Astrocyte (in vitro differentiated cells and primary cell): Measurements from ENCODE around the gene SAMM50. TPM values are rescaled to one million over a fixed set of nuclear protein-coding genes. Genes with fewer than 3 reads are reported as not detected.

Experiments used
- DNase-seq: peaks from one replicate; pipeline ENCODE4 v3.0.0-alpha.2; 2010; ENCODE audit warnings: low read depth
- FAIRE-seq: peaks from 2 replicates; lab custom pipeline; 2011; peaks lifted over from hg19 to GRCh38; lab: Jason Lieb, UNC
- H2AFZ ChIP-seq: 2 replicates; pipeline ENCODE4 v1.6.0; 2012; ENCODE audit warnings: low read depth, low read length, inconsistent platforms
- H3K27ac ChIP-seq: 2 replicates; pipeline ENCODE4 v1.5.1; 2011; ENCODE audit warnings: low read depth, low read length, inconsistent platforms
- H3K27me3 ChIP-seq: 2 replicates; pipeline ENCODE4 v1.6.0; 2011; ENCODE audit warnings: low read length, inconsistent platforms; ENCODE audit not compliant: insufficient read depth
- H3K36me3 ChIP-seq: 2 replicates; pipeline ENCODE4 v1.5.1; 2011; ENCODE audit warnings: low read length, inconsistent platforms; ENCODE audit not compliant: insufficient read depth
- H3K4me1 ChIP-seq: 2 replicates; pipeline ENCODE4 v1.5.1; 2011; ENCODE audit warnings: low read length, inconsistent platforms; ENCODE audit not compliant: insufficient read depth
- H3K4me2 ChIP-seq: 2 replicates; pipeline ENCODE4 v1.6.0; 2012; ENCODE audit warnings: low read length, inconsistent platforms
- H3K4me3 ChIP-seq: 2 replicates; pipeline ENCODE4 v1.5.1; 2011; ENCODE audit warnings: low read depth, mild to moderate bottlenecking, low read length, inconsistent platforms; ENCODE audit not compliant: insufficient read depth
- H3K79me2 ChIP-seq: 2 replicates; pipeline ENCODE4 v1.6.0; 2012; ENCODE audit warnings: mild to moderate bottlenecking, low read length, inconsistent platforms; ENCODE audit not compliant: insufficient read depth
- H3K9ac ChIP-seq: 2 replicates; pipeline ENCODE4 v1.6.0; 2012; ENCODE audit warnings: mild to moderate bottlenecking, low read length, inconsistent platforms
- H3K9me3 ChIP-seq: 2 replicates; pipeline ENCODE4 v1.5.1; 2012; ENCODE audit warnings: low read depth, mild to moderate bottlenecking, low read length, inconsistent platforms; ENCODE audit not compliant: insufficient read depth
- H4K20me1 ChIP-seq: 2 replicates; pipeline ENCODE4 v1.6.0; 2012; ENCODE audit warnings: low read length, inconsistent platforms; ENCODE audit not compliant: insufficient read depth
- H3K27ac Mint-ChIP-seq: one replicate; pipeline ENCODE4 v1.8.0; 2021; ENCODE audit warnings: mild to moderate bottlenecking, mixed read lengths; ENCODE audit not compliant: unreplicated experiment
- H3K27me3 Mint-ChIP-seq: one replicate; pipeline ENCODE4 v1.8.0; 2021; ENCODE audit warnings: low read depth, mixed read lengths; ENCODE audit not compliant: unreplicated experiment
- H3K36me3 Mint-ChIP-seq: one replicate; pipeline ENCODE4 v1.8.0; 2021; ENCODE audit warnings: low read depth, mixed read lengths; ENCODE audit not compliant: unreplicated experiment
- H3K4me1 Mint-ChIP-seq: one replicate; pipeline ENCODE4 v1.8.0; 2021; ENCODE audit warnings: low read depth, mixed read lengths; ENCODE audit not compliant: unreplicated experiment
- H3K4me3 Mint-ChIP-seq: one replicate; pipeline ENCODE4 v1.8.0; 2021; ENCODE audit warnings: mild to moderate bottlenecking, moderate library complexity, mixed read lengths; ENCODE audit not compliant: unreplicated experiment
- H3K9me3 Mint-ChIP-seq: one replicate; pipeline ENCODE4 v1.8.0; 2021; ENCODE audit warnings: mild to moderate bottlenecking, mixed read lengths; ENCODE audit not compliant: unreplicated experiment
- CTCF ChIP-seq: IDR thresholded peaks from 2 replicates; pipeline ENCODE4 v1.5.1; 2011; ENCODE audit warnings: low read depth, mild to moderate bottlenecking, inconsistent platforms, low read length, moderate library complexity; ENCODE audit not compliant: insufficient read depth
- EZH2 ChIP-seq: IDR thresholded peaks from 2 replicates; pipeline ENCODE4 v1.6.1; 2012; ENCODE audit warnings: mild to moderate bottlenecking, low read length, inconsistent platforms; ENCODE audit not compliant: insufficient read depth
- total RNA-seq: library from RNA; stranded (reverse); gene quantifications from 2 replicates; pipeline ENCODE4 v1.2.1, GENCODE V29; 2021

The SAMM50 gene
- total RNA-seq, 1 donor from 2014 or later, result 63.4 TPM

DNA sequence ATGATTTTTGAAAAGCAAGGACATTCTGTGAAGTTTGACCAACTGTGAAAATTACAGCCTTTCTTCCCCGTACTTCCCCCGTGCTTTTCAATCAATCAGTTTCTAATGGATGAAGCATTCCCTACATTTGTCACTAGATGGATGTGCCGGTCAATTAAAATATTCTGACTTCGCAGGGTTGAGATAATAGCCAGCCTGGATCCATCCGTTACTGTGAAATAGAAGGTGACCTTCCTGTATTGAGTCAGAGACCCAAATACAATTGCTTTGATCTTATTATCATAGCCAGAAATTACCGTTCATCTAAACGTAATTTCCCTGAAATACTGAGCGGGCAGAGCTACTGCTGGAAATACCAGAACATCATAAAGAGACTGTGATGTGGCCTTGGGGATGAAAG lies 47.8 kb downstream of the SAMM50 start:
- Histone ChIP-seq H3K4me2 (no peak overlapping the region), H3K27me3 (no peaks in the 10 kb centered on the region), H2AFZ (no peak overlapping the region), H4K20me1 (no peaks in the 10 kb centered on the region), H3K36me3 (no peaks in the 10 kb centered on the region), H3K4me1 (no peaks in the 10 kb centered on the region), H3K9ac (no peak overlapping the region), H3K79me2 (no peaks in the 10 kb centered on the region), H3K4me3 (no peak overlapping the region), H3K9me3 (no peaks in the 10 kb centered on the region), H3K27ac (no peak overlapping the region)
- Mint-ChIP-seq H3K4me1 (peaks cover 1% of the 10 kb centered on the region), H3K4me3 (no peak overlapping the region), H3K27me3 (no peaks in the 10 kb centered on the region), H3K36me3 (peaks cover 16% of the 10 kb centered on the region), H3K9me3 (peaks cover 5% of the 10 kb centered on the region), H3K27ac (no peak overlapping the region)
- TF ChIP-seq CTCF, result no peak
- DNase-seq, result no peak
- FAIRE-seq, result no peak

DNA sequence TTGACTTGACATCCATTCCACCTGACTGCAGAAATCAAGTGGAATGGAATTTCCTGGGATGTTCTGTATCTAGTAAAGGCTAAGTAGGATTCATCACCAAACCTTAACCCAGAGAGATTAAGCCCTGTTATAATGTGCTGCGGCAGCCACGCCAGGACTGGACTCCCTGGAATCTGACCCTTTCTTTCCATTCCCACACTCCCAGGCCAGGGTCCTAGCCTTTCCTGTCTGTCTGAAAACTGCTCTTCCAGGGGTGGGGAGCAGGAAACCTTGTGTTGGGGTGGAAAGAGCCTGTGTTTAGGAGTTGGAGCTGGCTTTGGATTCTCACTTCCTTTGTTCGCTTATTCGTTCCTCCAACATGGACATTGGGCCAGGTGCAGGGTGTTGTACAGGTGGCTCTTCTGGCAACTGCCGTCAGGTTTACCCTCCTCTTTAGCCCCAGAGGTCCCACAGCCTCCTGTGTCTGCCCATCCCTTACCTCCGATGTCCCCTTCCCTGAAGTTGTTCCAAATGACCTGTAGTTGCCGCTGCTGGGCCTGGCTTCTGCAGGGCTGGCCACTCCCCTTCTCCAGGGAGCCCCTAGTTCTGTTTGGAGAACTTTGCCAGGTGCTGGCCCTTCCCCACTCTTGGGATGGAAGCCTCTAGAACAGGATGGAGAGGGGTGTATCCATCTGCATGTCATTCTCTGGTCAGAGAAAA lies 48.3 kb downstream of the SAMM50 start:
- no peak overlapping the region for H3K27ac Mint-ChIP-seq
- Histone ChIP-seq H3K9me3 (no peaks in the 10 kb centered on the region), H3K36me3 (no peaks in the 10 kb centered on the region), H4K20me1 (no peaks in the 10 kb centered on the region), H2AFZ (no peak overlapping the region), H3K27me3 (no peaks in the 10 kb centered on the region), H3K9ac (no peak overlapping the region), H3K4me3 (no peak overlapping the region), H3K4me2 (no peak overlapping the region), H3K4me1 (no peaks in the 10 kb centered on the region), H3K27ac (no peak overlapping the region), H3K79me2 (no peaks in the 10 kb centered on the region)
- FAIRE-seq, result no peak
- TF ChIP-seq CTCF (no peak), EZH2 (no peak)
- no peaks in the 10 kb centered on the region for H3K27me3 Mint-ChIP-seq
- H3K4me3 Mint-ChIP-seq, result no peak overlapping the region
- H3K9me3 Mint-ChIP-seq, result peaks cover 5% of the 10 kb centered on the region
- peaks cover 1% of the 10 kb centered on the region for H3K4me1 Mint-ChIP-seq
- H3K36me3 Mint-ChIP-seq, result peaks cover 16% of the 10 kb centered on the region
- no peak for DNase-seq

- no peaks in the 10 kb centered on the region for H3K36me3 ChIP-seq
- no peaks in the 10 kb centered on the region for H3K79me2 ChIP-seq
- no peaks in the 10 kb centered on the region for H3K27me3 ChIP-seq
- Mint-ChIP-seq H3K9me3 (peaks cover 5% of the 10 kb centered on the region), H3K27me3 (no peaks in the 10 kb centered on the region), H3K4me1 (peaks cover 1% of the 10 kb centered on the region), H3K27ac (no peak overlapping the region), H3K36me3 (peaks cover 12% of the 10 kb centered on the region), H3K4me3 (no peak overlapping the region)
- H3K27ac ChIP-seq, result no peak overlapping the region
- no peak for TF ChIP-seq EZH2
- TF ChIP-seq CTCF, result no peak
- FAIRE-seq, result no peak
- no peak overlapping the region for H3K4me2 ChIP-seq
- no peak for DNase-seq
- H3K9me3 ChIP-seq, result no peaks in the 10 kb centered on the region
- H2AFZ ChIP-seq, result no peak overlapping the region
- no peaks in the 10 kb centered on the region for H3K4me1 ChIP-seq
- H3K9ac ChIP-seq, result no peak overlapping the region
- H3K4me3 ChIP-seq, result no peak overlapping the region
- no peaks in the 10 kb centered on the region for H4K20me1 ChIP-seq
Measured at GRCh38 chr22:44004104-44004460, 48.8 kb downstream of the SAMM50 start.
